LNCaP clone FGC (cell line): Measurements from ENCODE around the gene YIPF6.
"Not testable (repeated sequence)": the region's sequence is repeated elsewhere in the genome, so short reads cannot be mapped to it uniquely, and the experiment has no call there.

Experiments used
- DNase-seq: peaks from one replicate; pipeline ENCODE4 v3.0.0-alpha.2; 2011; ENCODE audit warnings: low read depth
- H3K4me3 ChIP-seq: 2 replicates; pipeline ENCODE4 v1.5.1; 2011; ENCODE audit warnings: mild to moderate bottlenecking, low read depth, low read length, control low read depth
- CTCF ChIP-seq: IDR thresholded peaks from 2 replicates; pipeline ENCODE4 v1.5.1; 2012; ENCODE audit warnings: mild to moderate bottlenecking; ENCODE audit not compliant: control insufficient read depth, insufficient read depth; ENCODE audit errors: extremely low read depth

YIPF6 gene

GRCh38 chrX:68488657-68489056, 10.2 kb upstream of the YIPF6 start:
- no peak overlapping the region for H3K4me3 ChIP-seq

GRCh38 chrX:68490644-68491043, 8.2 kb upstream of the YIPF6 start:
- TF ChIP-seq CTCF, result 0 out of 2 replicates have a peak, but pooled peaks have one; percentile 16
- H3K4me3 ChIP-seq, result no peak overlapping the region
- DNase-seq, result no peak

More at GRCh38 chrX:68488657-68489056, 10.2 kb upstream of the YIPF6 start:
- peak; percentile 33 for DNase-seq
- no peak for TF ChIP-seq CTCF

- no peak for TF ChIP-seq CTCF
- no peak for DNase-seq
- H3K4me3 ChIP-seq, result no peak overlapping the region
These were observed 6.3 kb upstream of the YIPF6 start for GRCh38 chrX:68492583-68492982.

GRCh38 chrX:68493776-68494175, 5.1 kb upstream of the YIPF6 start:
- not testable (repeated sequence) for H3K4me3 ChIP-seq, DNase-seq

- peak overlapping the region; percentile 88 for H3K4me3 ChIP-seq
- TF ChIP-seq CTCF, result no peak
- DNase-seq, result no peak
These were observed 775 bp upstream of the YIPF6 start for GRCh38 chrX:68498044-68498507.

- TF ChIP-seq CTCF, result no peak
- DNase-seq, result no peak
- H3K4me3 ChIP-seq, result peak overlapping the region; percentile 88
These were observed 973 bp downstream of the YIPF6 start for GRCh38 chrX:68499543-68500504.

DNA sequence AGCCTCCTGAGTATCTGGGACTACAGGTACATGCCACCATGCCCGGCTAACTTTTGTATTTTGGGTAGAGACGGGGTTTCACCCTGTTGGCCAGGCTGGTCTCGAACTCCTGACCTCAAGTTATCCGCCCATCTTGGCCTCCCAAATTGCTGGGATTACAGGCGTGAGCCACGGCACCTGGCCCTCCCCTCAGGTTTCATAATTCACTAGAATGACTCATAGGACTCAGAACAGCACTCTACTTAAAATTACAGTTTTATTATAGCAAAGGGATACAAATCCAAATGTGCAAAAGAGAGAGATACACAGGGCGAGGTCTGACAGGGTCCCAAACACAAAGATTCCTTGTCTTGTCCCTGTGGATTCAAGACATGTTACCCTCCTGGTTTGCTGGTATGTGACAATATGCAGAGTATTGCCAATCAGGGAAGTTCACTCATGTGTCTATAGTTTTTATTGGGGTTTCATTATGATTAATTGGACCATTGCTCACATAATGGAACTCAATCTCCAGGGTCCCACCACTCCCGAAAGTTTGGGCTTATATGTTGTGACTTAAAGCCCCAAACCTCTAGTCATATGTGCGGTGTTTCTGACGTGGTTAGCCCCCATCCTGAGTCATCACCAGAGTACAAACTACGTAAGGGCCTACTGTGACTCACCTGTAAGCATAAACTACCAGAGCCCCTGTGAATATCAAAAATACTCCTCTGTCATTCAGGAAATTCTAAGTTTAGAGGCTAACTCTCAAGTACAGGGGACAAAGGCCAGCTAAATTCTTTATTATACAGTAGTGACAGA, 5.2 kb downstream of the YIPF6 start:
- no peak for DNase-seq

More for the DNA sequence above, 5.2 kb downstream of the YIPF6 start:
- no peak overlapping the region for H3K4me3 ChIP-seq
- no peak for TF ChIP-seq CTCF
